Myocyte (in vitro differentiated cells): ENCODE results near the gene VWA1. TPM values are rescaled to one million over a fixed set of nuclear protein-coding genes. Genes with fewer than 3 reads are reported as not detected.

Source experiments
- DNase-seq: peaks from one replicate; pipeline ENCODE4 v3.0.0-alpha.2; 2012; ENCODE audit warnings: low read depth
- polyA plus RNA-seq: library from polyadenylated mRNA; unstranded; fragments of >200 nt; gene quantifications from one replicate; pipeline ENCODE4 v1.2.1, GENCODE V29; 2012; ENCODE audit warnings: missing spikeins
- total RNA-seq: library from RNA; depleted of rRNA; stranded (reverse); fragments of >200 nt; gene quantifications from 2 replicates; pipeline ENCODE4 v1.2.3, GENCODE V29; 2014

The VWA1 gene, protein sequence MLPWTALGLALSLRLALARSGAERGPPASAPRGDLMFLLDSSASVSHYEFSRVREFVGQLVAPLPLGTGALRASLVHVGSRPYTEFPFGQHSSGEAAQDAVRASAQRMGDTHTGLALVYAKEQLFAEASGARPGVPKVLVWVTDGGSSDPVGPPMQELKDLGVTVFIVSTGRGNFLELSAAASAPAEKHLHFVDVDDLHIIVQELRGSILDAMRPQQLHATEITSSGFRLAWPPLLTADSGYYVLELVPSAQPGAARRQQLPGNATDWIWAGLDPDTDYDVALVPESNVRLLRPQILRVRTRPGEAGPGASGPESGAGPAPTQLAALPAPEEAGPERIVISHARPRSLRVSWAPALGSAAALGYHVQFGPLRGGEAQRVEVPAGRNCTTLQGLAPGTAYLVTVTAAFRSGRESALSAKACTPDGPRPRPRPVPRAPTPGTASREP
- 0.52 and 1.0 TPM in 2 replicates for total RNA-seq
- polyA plus RNA-seq, result 1.2 TPM

DNA sequence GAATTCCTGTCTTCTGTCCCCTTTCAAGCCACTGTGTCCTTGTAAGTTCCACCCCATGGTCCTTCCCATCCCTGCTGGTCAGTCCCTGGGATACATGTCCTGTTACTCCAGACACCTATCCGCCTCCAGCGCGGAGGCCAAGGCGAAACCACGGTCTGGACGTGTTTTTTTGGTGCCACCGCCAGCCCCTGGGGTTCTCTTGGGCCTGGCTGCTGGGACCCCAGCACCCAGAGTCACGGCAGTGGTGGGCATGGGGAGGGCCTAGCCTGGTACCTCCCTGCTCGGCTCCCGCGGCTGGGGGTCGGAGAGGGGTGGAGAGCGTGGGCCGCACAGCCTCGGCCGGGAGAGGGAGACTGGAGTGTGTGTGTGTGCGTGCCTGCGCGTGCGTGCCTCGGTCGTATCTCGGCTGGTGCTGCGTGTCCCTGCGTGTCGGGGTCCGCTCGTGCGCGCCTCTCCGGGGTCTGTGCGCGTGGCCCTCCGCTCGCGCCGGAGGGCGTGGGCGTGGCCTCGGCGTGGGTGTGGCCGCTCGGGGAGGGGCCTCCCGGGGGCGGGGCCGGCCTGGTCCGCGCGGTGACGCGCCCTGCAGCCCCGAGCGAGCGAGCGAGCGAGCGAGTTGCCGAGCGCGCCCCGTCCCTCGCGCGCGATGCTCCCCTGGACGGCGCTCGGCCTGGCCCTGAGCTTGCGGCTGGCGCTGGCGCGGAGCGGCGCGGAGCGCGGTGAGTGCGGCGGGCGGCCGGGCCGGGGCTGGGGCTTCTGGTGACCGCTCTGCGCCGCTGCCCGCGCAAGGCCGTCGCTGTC is at the start of gene VWA1:
TSS of gene VWA1 (plus strand) at position 585 of the 798 bp plus-strand sequence. CDS start at position 644, 59 bp downstream.
- no peak for DNase-seq

DNA sequence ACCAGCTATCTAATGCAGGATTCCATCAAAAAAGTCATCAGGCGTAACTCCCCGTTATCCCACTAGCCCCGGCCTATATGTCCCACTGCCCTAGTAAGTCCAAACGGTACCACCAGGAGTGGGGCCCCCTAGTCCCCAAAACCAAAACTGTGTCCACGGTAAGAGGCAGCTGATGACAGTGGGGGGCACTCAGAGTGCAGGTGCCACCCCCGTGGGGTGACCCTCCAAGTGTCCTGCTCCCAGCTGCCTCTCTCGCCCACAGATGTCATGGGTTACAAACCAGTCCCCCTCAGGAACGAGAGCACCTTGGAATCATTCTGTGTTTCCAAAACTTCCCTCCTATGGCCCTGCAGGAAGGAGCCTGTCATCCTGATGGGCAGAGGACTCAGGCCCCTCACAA is 49.6 kb upstream of the VWA1 start:
- DNase-seq, result no peak

DNA sequence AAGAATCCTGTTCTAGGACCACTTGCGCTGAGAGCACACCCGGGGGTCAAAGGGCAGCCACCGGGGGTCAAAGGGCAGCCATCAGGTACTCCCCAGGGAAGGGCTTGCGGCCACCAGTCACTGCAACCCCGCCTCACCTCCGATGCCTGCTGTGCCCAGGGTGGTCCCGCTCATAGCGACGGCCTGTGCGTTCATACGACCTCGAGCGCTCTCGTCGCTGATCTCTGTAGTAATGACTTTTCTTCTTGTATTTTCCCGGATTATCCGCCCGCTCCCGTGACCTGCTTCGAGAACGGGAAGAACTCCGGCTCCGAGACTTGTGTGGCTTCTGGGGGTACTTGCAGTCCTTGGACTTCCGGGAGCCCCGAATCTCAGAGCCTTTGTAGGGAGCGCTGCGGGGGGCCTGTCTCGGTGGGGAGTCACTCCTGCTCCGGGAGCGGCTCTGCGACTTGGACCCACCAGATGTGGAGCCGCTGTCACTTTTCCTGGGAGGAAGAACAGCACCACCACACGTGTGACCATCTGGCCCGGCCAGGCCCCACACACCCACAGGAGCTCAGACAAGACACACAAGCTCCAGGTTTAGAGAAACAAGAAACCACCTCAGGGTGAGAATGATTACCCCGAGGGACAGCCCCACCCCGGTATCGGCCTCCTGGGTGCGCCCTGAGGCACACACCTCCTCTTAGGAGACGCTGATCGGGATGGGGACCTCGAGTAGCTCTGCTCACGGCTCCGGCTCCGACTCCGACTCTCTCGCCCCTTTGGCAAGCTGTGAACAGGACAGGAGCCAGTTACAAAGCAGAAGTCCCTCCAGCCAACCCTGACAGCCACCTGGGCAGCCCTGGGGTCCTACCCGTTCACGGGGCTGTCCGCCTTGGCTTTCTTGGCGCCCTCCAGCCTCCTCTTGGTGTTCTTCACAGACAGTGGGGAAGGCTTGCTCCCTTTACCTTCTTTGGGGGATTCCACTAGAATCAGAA is 48.1 kb upstream of the VWA1 start:
- DNase-seq, result no peak

DNA sequence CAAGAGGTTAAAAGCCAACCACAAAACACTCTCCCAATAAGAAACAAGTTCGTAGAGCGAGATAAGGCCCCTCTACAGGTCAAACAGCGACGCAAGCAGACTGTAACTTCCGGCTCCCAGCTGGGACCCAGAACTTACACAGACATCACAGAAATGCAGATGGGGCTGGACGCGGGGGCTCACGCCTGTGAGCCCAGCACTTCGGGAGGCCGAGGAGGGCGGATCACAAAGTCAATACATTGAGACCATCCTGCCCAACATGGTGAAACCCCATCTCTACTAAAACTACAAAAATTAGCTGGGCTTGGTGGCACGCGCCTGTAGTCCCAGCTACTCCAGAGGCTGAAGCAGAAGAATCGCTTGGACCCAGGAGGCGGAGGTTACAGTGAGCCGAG is 47.4 kb upstream of the VWA1 start:
- DNase-seq, result no peak

DNA sequence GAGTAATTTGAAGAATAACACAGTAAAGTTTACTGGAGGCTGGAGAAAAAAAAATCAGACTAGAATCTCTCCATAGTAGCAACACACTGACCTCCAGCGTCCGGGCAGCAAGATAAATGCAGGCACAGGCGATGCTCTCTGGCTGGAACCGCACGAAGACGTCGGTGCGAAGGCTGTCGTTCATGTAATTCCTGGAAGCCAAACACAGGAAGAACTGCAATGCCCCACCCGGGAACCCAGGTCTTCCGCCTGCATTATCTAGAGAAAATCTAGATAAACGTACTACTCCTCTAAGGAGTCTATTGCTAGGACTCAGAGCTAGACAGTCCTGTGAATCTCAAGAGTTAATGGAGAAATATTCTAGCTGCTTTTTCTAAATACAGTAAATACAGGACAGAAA is 44.8 kb upstream of the VWA1 start:
- DNase-seq, result no peak

DNA sequence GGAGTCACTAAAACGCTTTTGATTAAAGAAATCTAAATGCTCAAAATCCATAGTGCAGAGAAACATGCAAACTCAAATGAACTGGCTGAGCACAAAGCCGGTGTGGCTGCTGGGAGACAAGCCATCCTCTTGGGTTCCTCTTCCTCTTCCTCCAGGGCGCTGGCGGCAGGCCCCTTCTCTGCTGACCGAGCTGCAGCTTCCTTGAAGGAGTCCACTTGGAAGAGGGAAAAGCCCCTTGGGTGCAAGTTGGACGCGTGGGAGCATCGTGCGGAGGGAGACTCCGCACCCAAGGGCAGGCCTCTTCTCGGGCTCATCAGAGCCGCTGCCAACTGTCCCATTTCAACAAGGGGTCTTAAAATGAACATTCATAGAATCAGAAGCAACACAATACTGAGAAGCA is 44.3 kb upstream of the VWA1 start:
- no peak for DNase-seq

DNA sequence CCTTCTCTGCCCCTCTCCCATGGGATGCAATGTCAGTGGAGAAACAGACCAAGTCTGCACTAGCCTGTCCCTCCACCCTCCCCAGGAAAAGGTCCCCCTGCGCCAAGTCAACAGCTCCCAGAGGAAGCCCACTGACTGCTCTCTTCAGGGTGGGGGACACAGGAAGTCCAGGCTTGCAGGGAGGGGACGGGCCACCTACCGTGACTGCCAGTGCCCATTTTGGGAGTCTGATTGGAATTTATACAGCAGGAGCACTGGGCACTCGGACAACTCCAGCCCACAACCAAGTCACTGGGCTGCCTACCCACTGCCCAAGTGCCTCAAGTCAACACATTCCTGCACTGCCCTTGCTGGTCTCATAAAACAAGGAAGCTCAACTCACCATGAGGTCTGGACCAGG is 42.5 kb upstream of the VWA1 start:
- no peak for DNase-seq

DNA sequence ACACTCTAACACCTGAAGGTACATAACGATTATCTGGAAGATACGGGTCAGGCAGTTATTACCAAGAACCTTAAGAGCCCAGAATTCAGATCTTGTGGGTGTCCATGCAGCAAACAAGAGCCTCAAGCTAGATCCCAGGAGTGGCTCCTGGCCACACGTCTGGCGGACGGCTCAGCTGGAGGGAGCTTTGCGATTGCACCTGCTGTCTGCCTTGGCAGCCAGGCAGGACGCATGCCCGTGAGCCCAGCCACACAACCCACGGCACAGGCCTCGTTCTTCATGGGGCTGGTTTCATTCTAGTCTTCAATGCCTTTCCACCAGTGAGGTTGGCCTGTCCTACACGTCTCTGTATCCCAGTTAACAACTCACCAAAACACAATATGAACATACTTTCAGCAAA is 42.1 kb upstream of the VWA1 start:
- peak; percentile 42 for DNase-seq

DNA sequence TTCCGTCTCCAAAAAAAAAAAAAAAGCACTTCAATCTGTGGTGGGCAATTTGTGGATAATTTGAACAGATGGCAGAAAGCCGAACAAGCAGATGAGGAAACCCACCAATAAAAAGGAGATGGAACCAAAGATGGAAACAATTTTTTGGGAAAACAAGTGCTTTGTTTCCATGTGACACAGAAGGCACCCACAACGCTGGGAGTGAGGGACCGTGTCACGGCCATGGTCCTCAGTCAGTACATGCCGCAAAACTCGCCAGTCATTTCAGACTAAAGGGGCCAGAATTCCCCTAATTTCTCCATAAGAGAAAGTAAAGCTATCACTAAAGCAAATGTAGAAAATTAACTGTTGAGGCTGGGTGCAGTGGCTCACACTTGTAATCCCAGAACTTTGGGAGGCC is 41.4 kb upstream of the VWA1 start:
- no peak for DNase-seq

DNA sequence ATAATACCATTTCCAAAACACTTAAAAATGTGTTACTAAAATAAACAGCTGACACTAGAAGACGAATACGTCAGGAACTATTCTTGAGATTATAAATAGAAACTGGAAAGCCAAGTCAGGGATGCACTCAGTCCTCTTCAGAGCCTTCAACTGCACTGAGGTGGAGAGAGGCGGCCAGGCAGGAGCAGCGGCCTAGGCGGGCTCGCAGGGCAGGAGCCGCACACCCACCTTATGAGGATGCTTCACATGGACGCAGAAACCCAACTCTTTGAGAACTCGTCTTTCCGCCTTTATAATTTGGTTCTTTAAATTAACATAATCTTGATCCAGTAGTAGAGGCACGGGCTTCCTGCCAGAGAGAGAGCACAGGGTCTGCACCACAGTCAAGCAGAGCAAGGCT is 40.3 kb upstream of the VWA1 start:
- DNase-seq, result no peak

DNA sequence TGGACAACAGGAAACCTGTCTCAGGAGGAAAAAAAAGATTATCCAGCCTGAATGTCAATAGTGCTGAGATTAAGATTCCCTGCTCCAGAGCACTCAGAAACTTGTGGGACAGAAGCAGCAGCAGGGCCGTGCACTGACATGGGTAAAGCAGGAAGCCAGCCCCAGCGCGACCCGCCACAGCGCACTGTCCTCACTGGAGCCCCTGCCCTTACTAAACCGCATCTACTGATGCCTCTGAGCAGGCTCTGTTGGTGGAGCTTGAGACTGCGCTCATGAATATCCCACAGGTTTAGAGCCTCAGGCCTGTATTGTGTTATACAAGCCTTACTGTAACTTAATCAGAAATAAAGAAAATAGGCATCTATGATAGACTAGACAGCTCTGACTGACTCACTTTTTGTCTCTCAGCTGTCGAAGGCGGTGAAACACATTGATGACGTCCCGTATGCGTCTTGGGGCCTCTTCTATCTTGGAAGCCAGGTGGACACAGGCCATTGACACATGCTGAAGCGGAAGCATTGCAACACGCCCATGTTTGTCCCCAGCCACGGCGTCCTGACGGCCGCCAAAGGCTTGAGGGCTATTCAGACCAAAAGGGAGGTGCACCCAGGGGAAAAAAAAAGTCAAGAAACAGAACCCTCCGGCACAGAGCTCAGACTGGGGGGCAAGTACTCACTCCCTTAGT is 37.5 kb upstream of the VWA1 start:
- peak; percentile 51 for DNase-seq

DNA sequence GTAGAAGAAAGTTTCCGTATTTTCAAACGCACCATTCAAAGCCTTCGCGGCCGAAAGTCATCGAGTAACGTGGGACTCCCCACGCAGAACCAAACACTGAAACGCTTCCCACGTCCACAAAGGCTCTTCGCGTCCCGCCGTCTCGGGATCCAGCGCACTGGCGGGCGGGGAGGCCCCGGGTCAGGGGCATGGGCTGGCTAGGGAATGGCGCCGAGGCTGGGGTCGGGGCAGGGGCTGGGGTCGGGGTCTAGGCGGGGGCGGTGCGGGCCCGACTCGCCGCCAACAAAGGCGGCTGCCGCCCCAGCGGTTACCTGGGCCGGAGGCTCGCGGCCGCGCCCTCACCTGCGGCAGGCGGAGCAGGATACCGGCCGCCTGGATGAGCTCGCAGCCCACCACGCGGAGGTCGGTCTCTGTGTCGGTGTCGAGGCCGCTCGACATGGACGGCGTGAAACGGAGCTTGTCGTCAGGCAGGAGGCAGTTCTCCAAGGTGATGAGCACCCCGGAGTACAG is 36.8 kb upstream of the VWA1 start:
- DNase-seq, result no peak

DNA sequence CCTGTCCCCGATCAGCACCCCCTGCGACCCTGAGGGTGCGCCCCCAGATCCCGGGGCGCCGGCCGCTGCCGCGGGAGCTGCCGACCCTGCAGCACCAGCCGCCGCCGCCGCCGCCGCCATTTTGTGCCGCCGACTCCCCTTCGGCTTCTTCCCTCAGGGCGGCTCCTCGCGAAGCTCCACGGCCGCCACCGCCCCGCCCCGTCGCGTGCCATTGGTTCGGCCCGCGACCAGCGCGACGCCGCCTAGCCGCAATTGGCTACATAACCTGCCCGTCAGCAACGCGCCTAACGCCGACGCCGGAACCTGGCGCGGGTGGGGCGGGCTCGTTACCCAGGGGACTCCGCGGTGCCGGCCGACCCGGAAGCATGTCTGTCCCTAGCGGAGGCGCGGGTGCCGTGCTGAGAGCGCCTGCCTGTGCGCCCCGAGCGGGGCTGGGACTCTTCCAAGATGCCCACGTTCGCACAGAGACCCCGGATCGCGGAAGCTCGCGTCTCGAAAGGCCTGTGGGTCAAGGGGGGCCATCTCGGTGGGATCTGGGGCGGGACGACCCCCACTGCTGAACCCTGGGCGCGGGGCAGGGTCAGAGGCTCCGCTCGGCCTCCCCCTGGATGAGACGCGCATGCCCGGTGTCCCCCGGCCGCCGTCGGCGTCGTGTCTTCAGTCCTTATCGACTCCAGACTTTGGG is 36.2 kb upstream of the VWA1 start, which contains the start of gene CCNL2:
TSS of gene CCNL2 (minus strand) at position 149 of the 685 bp plus-strand sequence. CDS start at position 120, 29 bp downstream.
- peak; percentile 98 for DNase-seq

DNA sequence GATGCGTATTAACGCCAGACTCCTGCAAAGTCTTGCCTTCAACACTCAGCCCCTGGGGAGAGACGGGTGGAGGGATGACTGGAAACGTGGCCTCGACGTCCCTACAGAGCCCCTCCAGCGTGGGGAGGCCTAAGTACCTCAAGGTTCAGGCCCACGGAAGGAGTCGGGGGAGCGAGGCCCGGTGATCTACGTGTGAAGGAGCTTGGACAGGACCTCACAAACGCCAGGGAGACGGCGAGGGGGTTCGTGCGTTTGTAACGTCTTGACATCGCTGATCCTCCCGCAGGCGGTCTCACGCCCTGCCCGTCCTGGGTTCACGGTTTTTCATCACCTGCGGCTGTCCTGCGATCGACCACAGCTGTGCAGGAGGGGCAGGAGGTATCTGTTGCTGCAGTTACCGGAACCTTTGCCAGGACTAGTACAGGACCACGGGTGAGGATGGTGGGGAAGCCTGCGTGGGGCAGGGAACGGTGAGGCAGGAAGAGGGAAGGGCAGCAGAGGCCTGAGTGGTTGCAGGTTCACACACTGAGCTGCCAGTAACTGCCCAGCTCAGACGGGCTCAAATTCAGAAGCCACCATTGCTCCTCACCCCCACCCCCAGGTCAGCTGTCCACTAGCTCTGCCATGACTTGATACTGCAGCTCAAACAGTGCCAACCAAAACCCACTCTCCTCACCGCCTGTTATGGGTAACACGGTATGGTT is 35.5 kb upstream of the VWA1 start:
- peak; percentile 79 for DNase-seq

DNA sequence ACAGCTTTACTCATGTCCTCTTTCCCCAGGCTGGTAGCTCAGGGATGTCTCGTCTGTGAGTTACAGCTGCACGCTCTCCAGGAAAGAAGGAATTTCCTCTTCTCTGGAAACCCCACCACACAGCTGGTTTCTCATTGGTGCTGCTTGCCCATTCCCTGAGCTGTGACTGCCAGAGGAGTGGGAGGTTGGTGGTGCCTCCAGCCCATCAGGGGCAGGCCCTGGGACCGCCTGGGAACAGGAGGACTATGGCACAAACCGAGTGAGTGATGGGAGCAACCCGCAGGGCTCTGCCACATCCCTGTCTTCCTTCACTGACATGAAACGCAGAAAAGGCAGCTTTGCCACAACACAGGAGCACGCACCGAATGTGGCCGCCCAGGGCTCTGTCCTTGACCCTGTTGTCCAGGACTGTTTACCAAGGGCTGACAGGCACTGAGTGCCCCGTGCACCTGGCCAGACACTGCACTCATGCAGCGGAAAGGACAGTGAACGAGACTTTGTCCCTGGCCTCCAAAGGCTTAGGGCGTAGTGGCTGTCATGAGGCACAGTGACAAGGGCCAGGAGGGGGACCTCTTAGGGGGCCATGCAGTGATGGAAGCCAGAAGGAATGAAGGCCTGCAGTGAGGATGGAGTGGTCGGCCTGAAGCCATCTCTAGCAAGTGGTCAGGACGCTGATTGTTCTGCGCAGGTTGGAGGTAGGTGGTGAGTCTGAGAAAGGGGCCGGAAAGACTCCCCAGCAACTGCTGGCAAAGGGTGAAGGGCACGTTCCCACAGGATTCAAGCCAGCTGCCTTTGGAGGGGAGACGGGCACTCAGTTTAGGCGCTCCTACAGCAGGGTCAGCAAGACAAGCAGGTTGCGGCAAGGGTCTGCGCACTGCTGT is 34.7 kb upstream of the VWA1 start:
- no peak for DNase-seq

DNA sequence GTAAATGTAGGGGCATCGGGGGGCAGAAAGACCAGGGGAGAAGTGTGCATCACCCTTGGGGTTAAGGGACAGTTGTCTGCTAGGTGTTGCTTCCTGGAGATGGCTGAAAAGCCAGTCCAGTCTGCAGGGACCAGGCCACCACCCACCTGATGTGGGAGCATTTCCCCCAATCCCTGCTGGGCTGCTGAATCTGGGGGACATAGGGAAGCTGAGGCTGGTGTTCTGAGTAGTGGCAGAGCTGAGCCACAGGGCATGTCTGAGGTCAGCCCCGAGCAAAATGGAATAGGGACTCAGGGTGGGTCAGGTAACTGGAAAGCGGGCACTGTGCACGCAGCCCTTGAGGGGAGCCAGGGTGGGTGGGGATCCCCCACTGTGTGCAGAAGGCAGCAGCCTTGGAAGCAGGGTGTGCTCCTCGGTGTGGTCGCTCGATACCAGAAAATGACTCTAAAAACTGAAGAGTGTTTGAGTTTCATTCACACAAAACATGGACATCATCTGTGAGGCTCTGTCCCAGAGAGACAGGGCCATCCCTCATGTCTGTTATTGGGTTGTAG is 34.0 kb upstream of the VWA1 start:
- DNase-seq, result no peak

DNA sequence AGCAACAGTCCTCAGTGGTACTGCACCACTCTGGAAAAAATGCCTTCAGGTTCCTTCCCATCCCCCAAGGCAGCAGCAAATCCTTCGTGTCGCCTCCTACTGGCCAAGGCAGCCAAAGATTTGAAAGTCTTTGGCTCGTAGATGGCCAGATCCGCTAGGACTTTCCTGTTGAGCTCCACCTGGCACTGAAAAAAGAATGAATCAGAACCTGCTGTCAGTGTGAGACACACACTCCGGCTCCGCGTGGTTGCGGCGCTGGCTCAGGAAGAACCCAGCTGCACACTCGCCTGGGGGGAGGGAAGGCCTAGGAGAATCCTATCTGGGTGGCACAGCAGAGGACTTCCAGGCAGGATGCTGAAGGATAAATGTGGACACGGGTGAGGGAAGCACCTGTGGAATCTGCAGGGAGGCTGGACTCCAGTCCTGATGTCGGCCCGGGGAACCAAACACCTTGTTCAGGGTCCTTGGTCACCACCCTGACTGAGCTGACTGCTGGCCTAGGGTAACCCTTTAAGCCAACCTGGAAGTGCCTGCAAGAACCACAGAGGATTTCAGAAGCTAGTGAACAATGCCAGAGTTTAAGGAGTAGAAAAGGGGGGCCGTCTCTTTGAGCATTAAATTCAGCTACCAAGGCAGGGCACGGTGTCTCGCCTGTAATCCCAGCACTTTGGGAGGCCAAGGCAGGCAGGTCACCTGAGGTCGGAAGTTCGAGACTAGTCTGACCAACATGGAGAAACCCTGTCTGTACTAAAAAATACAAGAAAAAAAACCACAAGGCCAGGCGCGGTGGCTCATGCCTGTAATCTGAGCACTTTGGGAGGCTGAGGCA is 33.2 kb upstream of the VWA1 start:
- DNase-seq, result peak; percentile 64
